ENCODE data around the gene HS3ST3B1.

GRCh38 chr17:14381606-14382005 lies 80.7 kb downstream of the HS3ST3B1 start:
- TF ChIP-seq CTCF (IDR thresholded peaks at IDR 0.05) (no peak), TCF7L2 (IDR thresholded peaks at IDR 0.05; ENCODE audit: low read depth, low read length) (no peak), POLR2AphosphoS5 (IDR thresholded peaks at IDR 0.05; ENCODE audit: low read depth, low read length) (no peak), REST (IDR thresholded peaks at IDR 0.05; ENCODE audit: insufficient read depth in 1 of 2, low read depth in 2 of 2, low read length in 1 of 2) (no peak)

Data from Panc1 (cell line).